Motor neuron (in vitro differentiated cells): Measurements from ENCODE around the gene FMN1. TPM values are rescaled to one million over a fixed set of nuclear protein-coding genes. Genes with fewer than 3 reads are reported as not detected.
"Not testable (repeated sequence)": the region's sequence is repeated elsewhere in the genome, so short reads cannot be mapped to it uniquely, and the experiment has no call there.

Experiments used
- ATAC-seq, 8 experiments: fragments of 200-7000 bp; cut with Tn5 transposase; replicated peaks in 6 of 8; 2 replicates each; pipeline ENCODE4 v1.8.0; 2021; ENCODE audit warnings: mild to moderate bottlenecking in 8 of 8, moderate library complexity in 8 of 8
- H3K27ac ChIP-seq, 2 donors: fragments of 250-450 bp; sonication (Bioruptor Pico); 2 replicates each; pipeline ENCODE4 v1.9.0; 2021; ENCODE audit warnings: antibody characterized with exemption in 2 of 2, mild to moderate bottlenecking in 2 of 2, moderate library complexity in 1 of 2
- H3K4me1 ChIP-seq, 2 donors: fragments of 250-450 bp; sonication (Bioruptor Pico); replicated peaks in 1 of 2; 2 replicates each; pipeline ENCODE4 v1.6.1; 2021; ENCODE audit warnings: antibody characterized with exemption in 2 of 2, mild to moderate bottlenecking in 2 of 2, moderate library complexity in 1 of 2
- H3K4me3 ChIP-seq, 5 donors: fragments of 250-450 bp; sonication (Bioruptor Pico); 2 replicates each; pipeline ENCODE4 v1.9.0; 2021; ENCODE audit warnings: antibody characterized with exemption in 5 of 5, mild to moderate bottlenecking in 5 of 5, moderate library complexity in 4 of 5
- WGBS, 10 experiments: fragments of 450-650 bp; shearing (Covaris generic); methylation state at CpG; one replicate each; pipeline ENCODE4 v1.0.0; 2022; 5-methylcytosine and 5-hydroxymethylcytosine counted together
- in situ Hi-C, 9 experiments: fragments of 400-800 bp; cut with MboI; loops; one replicate each; pipeline ENCODE4 v1.15.0; 2021; ENCODE audit warnings: low sequenced_read_pairs in 9 of 9, low pct_unique_long_range_greater_than_20kb in 2 of 9; ENCODE audit not compliant: unreplicated experiment in 9 of 9
- total RNA-seq, 8 experiments: library from RNA; unstranded; fragments of 300-600 nt; gene quantifications; 2 replicates each; pipeline versions ENCODE4 v1.2.3 to v1.2.4, GENCODE V29; 2022

The FMN1 gene
- total RNA-seq, 8 experiments from 2014 or later: 0.27 to 4.2 (median 2.0) TPM

GRCh38 chr15:32852017-32852416 lies 342.5 kb downstream of the FMN1 start:
- Histone ChIP-seq H3K27ac (no peak overlapping the region), H3K4me3 (no peak overlapping the region), H3K4me1 (no peaks in the 10 kb centered on the region)
- WGBS, 10 experiments: 71 to 100% (median 90%) methylated on average over 1 to 4 of the region's 4 CpGs
- no peak for ATAC-seq
- in situ Hi-C loops: no loop called here

GRCh38 chr15:32851572-32851971 lies 342.9 kb downstream of the FMN1 start:
- 30 to 97% (median 90%) methylated on average over 2 to 5 of the region's 5 CpGs; no CpG with 5 or more reads in 1 of the 10 experiments for WGBS, 10 experiments
- no peaks in the 10 kb centered on the region for H3K4me1 ChIP-seq
- in situ Hi-C loops: no loop called here
- ATAC-seq: peak in 1 of 8 experiments; percentile 40
- H3K27ac ChIP-seq: no peak overlapping the region
- no peak overlapping the region for H3K4me3 ChIP-seq

GRCh38 chr15:32849769-32850668 lies 344.5 kb downstream of the FMN1 start:
- in situ Hi-C loops: loop anchor here in 1 of 9 experiments (25.0 kb wide), 1 partner anchor 188 kb away; no protein-coding TSS in a partner anchor
- 59 to 100% (median 84%) methylated on average over 2 to 10 of the region's 11 CpGs; no CpG with 5 or more reads in 1 of the 10 experiments for WGBS, 10 experiments

GRCh38 chr15:32846671-32847070 lies 347.8 kb downstream of the FMN1 start:
- in situ Hi-C loops: loop anchor here in 1 of 9 experiments (25.0 kb wide), 1 partner anchor 184 kb away; no protein-coding TSS in a partner anchor
- not testable (repeated sequence) for H3K4me1 ChIP-seq, H3K27ac ChIP-seq, ATAC-seq, H3K4me3 ChIP-seq
- 67 to 100% (median 88%) methylated on average over 1 to 2 of the region's 2 CpGs; no CpG with 5 or more reads in 3 of the 10 experiments for WGBS, 10 experiments

More at GRCh38 chr15:32849769-32850668, 344.5 kb downstream of the FMN1 start:
- Histone ChIP-seq H3K4me1 (no peaks in the 10 kb centered on the region), H3K4me3 (no peak overlapping the region), H3K27ac (no peak overlapping the region)
- ATAC-seq: peak in 2 of 8 experiments; percentile 43

- no peak overlapping the region for H3K4me3 ChIP-seq
- peaks cover 0 to under 1% of the 10 kb centered on the region in 2 donors for H3K4me1 ChIP-seq
- ATAC-seq: peak in 3 of 8 experiments; percentile 32 to 57 (median 51)
- no peak overlapping the region for H3K27ac ChIP-seq
- in situ Hi-C loops: loop anchor here in 1 of 9 experiments (25.0 kb wide), 1 partner anchor 182 kb away; no protein-coding TSS in a partner anchor
- 50 to 100% (median 70%) methylated on average over 1 to 2 of the region's 2 CpGs for WGBS, 10 experiments
Measured at GRCh38 chr15:32844118-32844711, 350.3 kb downstream of the FMN1 start.

GRCh38 chr15:32843219-32843815 lies 351.2 kb downstream of the FMN1 start:
- peaks cover 0 to 9% of the 10 kb centered on the region in 2 donors for H3K4me1 ChIP-seq
- no peak overlapping the region for H3K27ac ChIP-seq
- in situ Hi-C loops: loop anchor here in 1 of 9 experiments (25.0 kb wide), 1 partner anchor 181 kb away; no protein-coding TSS in a partner anchor
- WGBS, 10 experiments: 0 to 100% (median 47%) methylated on average over 1 to 6 of the region's 6 CpGs; no CpG with 5 or more reads in 1 of the 10 experiments
- H3K4me3 ChIP-seq: no peak overlapping the region
- ATAC-seq: peak in 4 of 8 experiments; percentile 42 to 77 (median 58)

- Histone ChIP-seq H3K4me3 (no peak overlapping the region), H3K4me1 (peaks cover 0 to 13% of the 10 kb centered on the region in 2 donors), H3K27ac (no peak overlapping the region)
- peak in 2 of 8 experiments; percentile 22 to 37 for ATAC-seq
- in situ Hi-C loops: loop anchor here in 1 of 9 experiments (25.0 kb wide), 1 partner anchor 180 kb away; no protein-coding TSS in a partner anchor
- 28 to 95% (median 78%) methylated on average over 1 to 5 of the region's 6 CpGs; no CpG with 5 or more reads in 4 of the 10 experiments for WGBS, 10 experiments
Measured at GRCh38 chr15:32842081-32842480, 352.4 kb downstream of the FMN1 start.

- no peak overlapping the region for H3K27ac ChIP-seq
- ATAC-seq: peak in 3 of 8 experiments; percentile 42 to 85 (median 50)
- WGBS, 10 experiments: 9 to 83% (median 51%) methylated on average over 1 to 6 of the region's 6 CpGs
- in situ Hi-C loops: loop anchor here in 1 of 9 experiments (25.0 kb wide), 1 partner anchor 178 kb away; no protein-coding TSS in a partner anchor
- H3K4me1 ChIP-seq: peaks cover 0 to 13% of the 10 kb centered on the region in 2 donors
- no peak overlapping the region for H3K4me3 ChIP-seq
Measured at GRCh38 chr15:32840507-32841245, 353.8 kb downstream of the FMN1 start.

GRCh38 chr15:32838820-32839219 lies 355.7 kb downstream of the FMN1 start:
- peak in 7 of 8 experiments; percentile 47 to 91 (median 74) for ATAC-seq
- peak overlapping the region in 1 of 2 donors; percentile 42 for H3K27ac ChIP-seq

GRCh38 chr15:32838338-32838737 lies 356.2 kb downstream of the FMN1 start:
- ATAC-seq: peak in 4 of 8 experiments; percentile 8 to 54 (median 26)
- Histone ChIP-seq H3K4me1 (peaks cover 0 to 13% of the 10 kb centered on the region in 2 donors), H3K27ac (peak overlapping the region in 1 of 2 donors; percentile 42), H3K4me3 (no peak overlapping the region)
- 65 to 100% (median 90%) methylated on average over 1 to 7 of the region's 7 CpGs for WGBS, 10 experiments
- in situ Hi-C loops: loop anchor here in 1 of 9 experiments (25.0 kb wide), 1 partner anchor 176 kb away; no protein-coding TSS in a partner anchor

More at GRCh38 chr15:32838820-32839219, 355.7 kb downstream of the FMN1 start:
- 13 to 83% (median 22%) methylated on average over 1 to 7 of the region's 8 CpGs; no CpG with 5 or more reads in 5 of the 10 experiments for WGBS, 10 experiments
- Histone ChIP-seq H3K4me1 (peaks cover 0 to 13% of the 10 kb centered on the region in 2 donors), H3K4me3 (no peak overlapping the region)
- in situ Hi-C loops: loop anchor here in 1 of 9 experiments (25.0 kb wide), 1 partner anchor 177 kb away; no protein-coding TSS in a partner anchor

- WGBS, 10 experiments: 46 to 100% (median 88%) methylated on average over 2 to 8 of the region's 8 CpGs
- no peak overlapping the region for H3K4me3 ChIP-seq
- in situ Hi-C loops: loop anchor here in 1 of 9 experiments (25.0 kb wide), 1 partner anchor 176 kb away; no protein-coding TSS in a partner anchor
- no peak overlapping the region for H3K27ac ChIP-seq
- peaks cover 0 to 13% of the 10 kb centered on the region in 2 donors for H3K4me1 ChIP-seq
- ATAC-seq: no peak
Measured at GRCh38 chr15:32837935-32838334, 356.6 kb downstream of the FMN1 start.
